ENCODE measurements around the gene TARBP1. TPM values are rescaled to one million over a fixed set of nuclear protein-coding genes. Genes with fewer than 3 reads are reported as not detected.

The TARBP1 gene
- total and polyA plus RNA-seq, 2 of the 8 experiments (the other 6 are each of a cell fraction or from before 2014, with no cell fraction given), result 21.9 to 32.3 TPM

DNA sequence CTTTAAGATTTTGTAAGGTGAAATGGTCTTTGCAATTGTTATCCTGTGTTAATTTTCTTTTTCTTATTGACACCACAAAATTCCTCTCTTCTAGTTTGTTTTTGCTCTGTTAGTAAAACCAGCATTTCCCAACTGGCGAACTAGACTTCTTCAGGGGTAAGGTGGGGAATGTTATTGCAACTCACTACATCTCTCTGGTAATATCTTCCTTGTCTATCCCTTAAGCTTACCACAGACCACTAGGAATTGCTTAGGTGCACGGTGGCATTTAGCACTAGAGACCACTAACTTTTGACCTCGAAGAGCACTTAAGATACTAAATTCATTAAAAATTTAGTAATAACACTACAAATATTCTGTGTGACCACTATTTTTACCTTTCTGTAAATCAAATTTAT is 109.9 kb downstream of the TARBP1 start (continued):
- TF ChIP-seq BRCA1 (IDR thresholded peaks at IDR 0.05; ENCODE audit: low read depth, low read length) (no peak), NRF1 (IDR thresholded peaks at IDR 0.05; ENCODE audit: low read depth, low read length) (no peak), HDAC6 (IDR thresholded peaks at IDR 0.05; ENCODE audit: low read depth, low read length) (no peak)
